Hematopoietic multipotent progenitor cell (in vitro differentiated cells): ENCODE data around the gene TSC22D4. TPM values are rescaled to one million over a fixed set of nuclear protein-coding genes. Genes with fewer than 3 reads are reported as not detected.
"Not testable (repeated sequence)": the region's sequence is repeated elsewhere in the genome, so short reads cannot be mapped to it uniquely, and the experiment has no call there.

Source experiments
- DNase-seq, 3 donors: peaks; one replicate each; pipeline ENCODE4 v3.0.0-alpha.2; 2011 to 2015; ENCODE audit warnings: low read depth in 2 of 3, low spot score in 2 of 3
- total RNA-seq: library from RNA; depleted of rRNA; stranded (reverse); fragments of >200 nt; gene quantifications from one replicate; pipeline ENCODE4 v1.2.3, GENCODE V29; 2012

Gene TSC22D4
- total RNA-seq, 1 donor = 60.9 TPM

- DNase-seq = no peak
These were observed 2.8 kb downstream of the TSC22D4 start for GRCh38 chr7:100476101-100476780.

- DNase-seq = no peak
These were observed 3.5 kb downstream of the TSC22D4 start for GRCh38 chr7:100475549-100475948.

GRCh38 chr7:100472854-100473499, 6.0 kb downstream of the TSC22D4 start:
- DNase-seq = no peak

- DNase-seq = no peak
These were observed 6.7 kb downstream of the TSC22D4 start for GRCh38 chr7:100472121-100472851.

- no peak for DNase-seq
These were observed 8.0 kb downstream of the TSC22D4 start for GRCh38 chr7:100471021-100471420.

GRCh38 chr7:100469227-100470044, 9.6 kb downstream of the TSC22D4 start:
- DNase-seq = peak; percentile 68 to 73 (median 72)

- DNase-seq = no peak
These were observed 11.2 kb downstream of the TSC22D4 start for GRCh38 chr7:100467638-100468373.

GRCh38 chr7:100466653-100467605, 12.1 kb downstream of the TSC22D4 start:
- DNase-seq = no peak

GRCh38 chr7:100465702-100466311, 13.2 kb downstream of the TSC22D4 start:
- DNase-seq = peak in 2 of 3 donors; percentile 76 to 78

- DNase-seq = no peak
These were observed 13.7 kb downstream of the TSC22D4 start for GRCh38 chr7:100465299-100465698.

- DNase-seq = no peak
These were observed 14.2 kb downstream of the TSC22D4 start for GRCh38 chr7:100464791-100465190.

GRCh38 chr7:100464210-100464660, 14.8 kb downstream of the TSC22D4 start, which contains the start of gene SPACDR:
Gene SPACDR, minus strand, starts transcription at chr7:100464260. Its CDS starts 235 bp downstream, at chr7:100464025.
- DNase-seq = no peak

GRCh38 chr7:100457033-100457432, 22.0 kb downstream of the TSC22D4 start:
- no peak for DNase-seq

GRCh38 chr7:100456562-100456961, 22.5 kb downstream of the TSC22D4 start:
- DNase-seq = no peak

- DNase-seq = no peak
These were observed 23.8 kb downstream of the TSC22D4 start for GRCh38 chr7:100455206-100455605.

- DNase-seq = not testable (repeated sequence)
These were observed 25.2 kb downstream of the TSC22D4 start for GRCh38 chr7:100453854-100454253.

- DNase-seq = no peak
These were observed 26.5 kb downstream of the TSC22D4 start for GRCh38 chr7:100452513-100452912.

- no peak for DNase-seq
These were observed 29.7 kb downstream of the TSC22D4 start for GRCh38 chr7:100449190-100449795.
